Ascending aorta (tissue), 2 donors: ENCODE data around the gene SLC25A25. TPM values are rescaled to one million over a fixed set of nuclear protein-coding genes. Genes with fewer than 3 reads are reported as not detected.

Experiments
- DNase-seq, 2 donors: peaks; one replicate each; pipeline ENCODE4 v3.0.0-alpha.2; 2019; ENCODE audit warnings: low spot score in 2 of 2
- H3K27ac ChIP-seq, 2 donors: fragments of 200-600 bp; sonication (generic); one replicate each; pipeline ENCODE4 v1.5.1; 2016 to 2017; ENCODE audit warnings: mild to moderate bottlenecking in 1 of 2
- H3K27me3 ChIP-seq: fragments of 200-600 bp; sonication (generic); one replicate; pipeline ENCODE4 v1.5.1; 2017
- H3K36me3 ChIP-seq, 2 donors: fragments of 200-600 bp; sonication (generic); one replicate each; pipeline ENCODE4 v1.5.1; 2016
- H3K4me1 ChIP-seq, 2 donors: fragments of 200-600 bp; sonication (generic); one replicate each; pipeline ENCODE4 v1.5.1; 2016 to 2017; ENCODE audit warnings: mild to moderate bottlenecking in 1 of 2
- H3K4me3 ChIP-seq, 2 donors: fragments of 200-600 bp; sonication (generic); one replicate each; pipeline ENCODE4 v1.5.1; 2016 to 2017; ENCODE audit warnings: mild to moderate bottlenecking in 1 of 2
- H3K9me3 ChIP-seq, 2 donors: fragments of 200-600 bp; sonication (generic); one replicate each; pipeline ENCODE4 v1.5.1; 2016
- CTCF ChIP-seq, 3 experiments: fragments of 200-600 bp in 2 of 3; fragments of 450-650 bp in 1 of 3; sonication (generic) in 2 of 3; IDR thresholded peaks; one replicate each; pipeline ENCODE4 v1.5.1; 2016 to 2019; ENCODE audit warnings: antibody characterized with exemption in 3 of 3, mild to moderate bottlenecking in 1 of 3, moderate library complexity in 1 of 3
- intact Hi-C: fragments of 100-400 bp; cut with DNase I; formaldehyde crosslinking; loops from one replicate; pipeline ENCODE4 v1.15.1; 2023
- total RNA-seq: library from RNA; depleted of rRNA; stranded (reverse); fragments of >200 nt; gene quantifications from one replicate; pipeline ENCODE4 v1.1.0, GENCODE V29; 2016

SLC25A25 gene
- total RNA-seq, 1 donor from 2014 or later = 27.4 TPM

- Histone ChIP-seq H3K4me3 (no peak overlapping the region), H3K27me3 (no peaks in the 10 kb centered on the region), H3K4me1 (peaks cover 4 to 18% of the 10 kb centered on the region in 2 donors), H3K36me3 (peaks cover 25 to 29% of the 10 kb centered on the region in 2 donors), H3K9me3 (no peaks in the 10 kb centered on the region), H3K27ac (no peak overlapping the region)
- intact Hi-C loops = no loop called here
- DNase-seq = no peak
- no peak for TF ChIP-seq CTCF (IDR thresholded peaks at IDR 0.05)
Measured at GRCh38 chr9:128122809-128123175, 54.8 kb downstream of the SLC25A25 start.

GRCh38 chr9:128123451-128124080, 55.5 kb downstream of the SLC25A25 start:
- H3K27me3 ChIP-seq = no peaks in the 10 kb centered on the region
- no peak overlapping the region for H3K4me3 ChIP-seq
- no peak for DNase-seq
- no peak for TF ChIP-seq CTCF (IDR thresholded peaks at IDR 0.05)
- H3K27ac ChIP-seq = no peak overlapping the region
- peaks cover 4 to 15% of the 10 kb centered on the region in 2 donors for H3K4me1 ChIP-seq
- peaks cover 25 to 29% of the 10 kb centered on the region in 2 donors for H3K36me3 ChIP-seq
- intact Hi-C loops = no loop called here
- H3K9me3 ChIP-seq = no peaks in the 10 kb centered on the region

GRCh38 chr9:128124451-128124850, 56.4 kb downstream of the SLC25A25 start:
- Histone ChIP-seq H3K27me3 (no peaks in the 10 kb centered on the region), H3K27ac (no peak overlapping the region), H3K9me3 (no peaks in the 10 kb centered on the region), H3K4me1 (peaks cover 4 to 19% of the 10 kb centered on the region in 2 donors), H3K36me3 (peaks cover 25 to 29% of the 10 kb centered on the region in 2 donors), H3K4me3 (no peak overlapping the region)
- intact Hi-C loops = no loop called here
- TF ChIP-seq CTCF (IDR thresholded peaks at IDR 0.05) = no peak
- no peak for DNase-seq

- peak; percentile 9 to 47 (median 20) for TF ChIP-seq CTCF (IDR thresholded peaks at IDR 0.05)
- Histone ChIP-seq H3K4me3 (no peak overlapping the region), H3K27me3 (no peaks in the 10 kb centered on the region), H3K27ac (no peak overlapping the region), H3K9me3 (no peaks in the 10 kb centered on the region), H3K4me1 (peaks cover 4 to 19% of the 10 kb centered on the region in 2 donors), H3K36me3 (peaks cover 25 to 29% of the 10 kb centered on the region in 2 donors)
- intact Hi-C loops = loop anchor here (5.0 kb wide), 2 partner anchors 148 to 197 kb away; partner anchors contain the start of genes COQ4 and TRUB2
- DNase-seq = no peak
Measured at GRCh38 chr9:128124873-128125579, 57.0 kb downstream of the SLC25A25 start.

- no peaks in the 10 kb centered on the region for H3K9me3 ChIP-seq
- no peaks in the 10 kb centered on the region for H3K27me3 ChIP-seq
- no peak for DNase-seq
- intact Hi-C loops = loop anchor here (5.0 kb wide), 2 partner anchors 148 to 197 kb away; partner anchors contain the start of genes COQ4 and TRUB2
- peak overlapping the region in 1 of 2 donors; percentile 100 for H3K4me3 ChIP-seq
- H3K36me3 ChIP-seq = peaks cover 22 to 25% of the 10 kb centered on the region in 2 donors
- H3K27ac ChIP-seq = no peak overlapping the region
- TF ChIP-seq CTCF (IDR thresholded peaks at IDR 0.05) = no peak
- H3K4me1 ChIP-seq = peaks cover 4 to 19% of the 10 kb centered on the region in 2 donors
Measured at GRCh38 chr9:128125580-128126354, 57.7 kb downstream of the SLC25A25 start.
